ENCODE results near the gene BLM. TPM values are rescaled to one million over a fixed set of nuclear protein-coding genes. Genes with fewer than 3 reads are reported as not detected.
A peak's percentile ranks its signal among the peaks of the same experiment; 100 is the strongest.

BLM gene
- 2.7 and 2.9 TPM in 2 replicates for polyA plus RNA-seq (2012; rRNA removed)
- 2.0 and 2.3 TPM in 2 replicates for polyA plus RNA-seq (2012; cell fraction: cytosol; rRNA removed)
- 2.8 and 4.2 TPM in 2 replicates for polyA plus RNA-seq (2012; cell fraction: nucleus; rRNA removed)

- POLR2A ChIA-PET: interaction anchor here (0.6 to 1.0 kb wide), 3 partner anchors 55 to 388 kb away, joined by 3 read pairs; partner anchors contain the start of gene UNC45A
- peak; percentile 97 for DNase-seq
- peak within 1 kb of the TSS; percentile 82 for H3K4me2 ChIP-seq
- under 1% methylated on average over 28 of the region's 65 CpGs for WGBS (ENCODE audit: low lambda C conversion rate)
- no peaks in the 10 kb centered on the region for H3K9me2 ChIP-seq
- H3K79me2 ChIP-seq (ENCODE audit: insufficient read depth): peaks cover 42% of the 10 kb centered on the region
- no peaks in the 10 kb centered on the region for H3K27me3 ChIP-seq (ENCODE audit: insufficient read depth)
- H3K36me3 ChIP-seq (replicated peaks in 1 of 2; ENCODE audit: control insufficient read depth in 1 of 2, insufficient read depth in 2 of 2, low read length in 1 of 2): no peaks in the 10 kb centered on the region
- CTCF ChIA-PET: interaction anchor here (1.4 to 2.1 kb wide), 4 partner anchors 69 to 216 kb away, joined by 3 to 9 read pairs (median 8); partner anchors contain the start of gene HDDC3
- no peaks in the 10 kb centered on the region for H3K9me3 ChIP-seq
- H2AFZ ChIP-seq (ENCODE audit: low read depth): peak within 1 kb of the TSS; percentile 98
- H3K4me1 ChIP-seq (ENCODE audit: control insufficient read depth in 1 of 2, insufficient read depth in 2 of 2, low read depth in 1 of 2, low read length in 1 of 2): peaks cover 6 to 9% of the 10 kb centered on the region in 2 experiments; a peak in 3 of 4 replicates
- H3K9ac ChIP-seq: peak within 1 kb of the TSS; percentile 81
- peak within 1 kb of the TSS; percentile 71 to 81 for H3K4me3 ChIP-seq (ENCODE audit: low read depth in 2 of 2, low read length in 1 of 2)
- H3K27ac ChIP-seq (ENCODE audit: low read depth in 2 of 2, low read length in 1 of 2): peak within 1 kb of the TSS; percentile 84 to 85
- H3F3A ChIP-seq (replicated peaks; ENCODE audit: insufficient read depth): peaks cover 12% of the 10 kb centered on the region
- no peaks in the 10 kb centered on the region for H4K20me1 ChIP-seq (ENCODE audit: insufficient read depth)
- no peak for TF ChIP-seq GATA2 (CRISPR knock-in tag; IDR thresholded peaks at IDR 0.05)
- TF ChIP-seq TCF12 (IDR thresholded peaks at IDR 0.05): no peak
- TF ChIP-seq CHD2 (IDR thresholded peaks at IDR 0.05; ENCODE audit: low read length, partially characterized antibody): peak; percentile 76
- TF ChIP-seq REST (IDR thresholded peaks at IDR 0.05; ENCODE audit: low read depth, low read length): no peak
- TF ChIP-seq, protein P1, sequence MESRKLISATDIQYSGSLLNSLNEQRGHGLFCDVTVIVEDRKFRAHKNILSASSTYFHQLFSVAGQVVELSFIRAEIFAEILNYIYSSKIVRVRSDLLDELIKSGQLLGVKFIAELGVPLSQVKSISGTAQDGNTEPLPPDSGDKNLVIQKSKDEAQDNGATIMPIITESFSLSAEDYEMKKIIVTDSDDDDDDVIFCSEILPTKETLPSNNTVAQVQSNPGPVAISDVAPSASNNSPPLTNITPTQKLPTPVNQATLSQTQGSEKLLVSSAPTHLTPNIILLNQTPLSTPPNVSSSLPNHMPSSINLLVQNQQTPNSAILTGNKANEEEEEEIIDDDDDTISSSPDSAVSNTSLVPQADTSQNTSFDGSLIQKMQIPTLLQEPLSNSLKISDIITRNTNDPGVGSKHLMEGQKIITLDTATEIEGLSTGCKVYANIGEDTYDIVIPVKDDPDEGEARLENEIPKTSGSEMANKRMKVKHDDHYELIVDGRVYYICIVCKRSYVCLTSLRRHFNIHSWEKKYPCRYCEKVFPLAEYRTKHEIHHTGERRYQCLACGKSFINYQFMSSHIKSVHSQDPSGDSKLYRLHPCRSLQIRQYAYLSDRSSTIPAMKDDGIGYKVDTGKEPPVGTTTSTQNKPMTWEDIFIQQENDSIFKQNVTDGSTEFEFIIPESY (IDR thresholded peaks at IDR 0.05; ENCODE audit: borderline replicate concordance, low read depth): no peak
- TF ChIP-seq RFX5 (IDR thresholded peaks at IDR 0.05; ENCODE audit: low read length): 0 out of 2 replicates have a peak, but pooled peaks have one; percentile 74
- no peak for TF ChIP-seq EZH2phosphoT487 (IDR thresholded peaks at IDR 0.05; ENCODE audit: borderline replicate concordance, low read depth)
- TF ChIP-seq RCOR1 (IDR thresholded peaks at IDR 0.05; ENCODE audit: low read length): no peak
- no peak for TF ChIP-seq MEF2A (IDR thresholded peaks at IDR 0.05; ENCODE audit: borderline replicate concordance, low read depth)
- no peak for TF ChIP-seq PBX3 (IDR thresholded peaks at IDR 0.05)
- peak; percentile 50; the same call in 1 of the 2 replicates for TF ChIP-seq NFIC (IDR thresholded peaks at IDR 0.05; ENCODE audit: borderline replicate concordance)
- no peak; the same call in 1 of the 2 replicates for TF ChIP-seq ELF1 (IDR thresholded peaks at IDR 0.05)
- no peak for TF ChIP-seq FOXJ3 (CRISPR knock-in tag; IDR thresholded peaks at IDR 0.05)
- no peak for TF ChIP-seq FOXM1 (IDR thresholded peaks at IDR 0.05; ENCODE audit: low read depth)
- no peak for TF ChIP-seq SMC3 (IDR thresholded peaks at IDR 0.05; ENCODE audit: low read depth, low read length)
- no peak for TF ChIP-seq YY1 (IDR thresholded peaks at IDR 0.05; ENCODE audit: low read depth)
- TF ChIP-seq FOSL2 (IDR thresholded peaks at IDR 0.05; ENCODE audit: borderline replicate concordance, low read depth): no peak
- TF ChIP-seq, protein P2, sequence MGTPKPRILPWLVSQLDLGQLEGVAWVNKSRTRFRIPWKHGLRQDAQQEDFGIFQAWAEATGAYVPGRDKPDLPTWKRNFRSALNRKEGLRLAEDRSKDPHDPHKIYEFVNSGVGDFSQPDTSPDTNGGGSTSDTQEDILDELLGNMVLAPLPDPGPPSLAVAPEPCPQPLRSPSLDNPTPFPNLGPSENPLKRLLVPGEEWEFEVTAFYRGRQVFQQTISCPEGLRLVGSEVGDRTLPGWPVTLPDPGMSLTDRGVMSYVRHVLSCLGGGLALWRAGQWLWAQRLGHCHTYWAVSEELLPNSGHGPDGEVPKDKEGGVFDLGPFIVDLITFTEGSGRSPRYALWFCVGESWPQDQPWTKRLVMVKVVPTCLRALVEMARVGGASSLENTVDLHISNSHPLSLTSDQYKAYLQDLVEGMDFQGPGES (IDR thresholded peaks at IDR 0.05; ENCODE audit: low read depth, low read length): peak; percentile 78
- TF ChIP-seq TAF1 (IDR thresholded peaks at IDR 0.05; ENCODE audit: borderline replicate concordance, low read depth, low read length): peak; percentile 70
- TF ChIP-seq, protein P3, sequence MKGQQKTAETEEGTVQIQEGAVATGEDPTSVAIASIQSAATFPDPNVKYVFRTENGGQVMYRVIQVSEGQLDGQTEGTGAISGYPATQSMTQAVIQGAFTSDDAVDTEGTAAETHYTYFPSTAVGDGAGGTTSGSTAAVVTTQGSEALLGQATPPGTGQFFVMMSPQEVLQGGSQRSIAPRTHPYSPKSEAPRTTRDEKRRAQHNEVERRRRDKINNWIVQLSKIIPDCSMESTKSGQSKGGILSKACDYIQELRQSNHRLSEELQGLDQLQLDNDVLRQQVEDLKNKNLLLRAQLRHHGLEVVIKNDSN (IDR thresholded peaks at IDR 0.05; ENCODE audit: borderline replicate concordance, low read depth): peak; percentile 82; the same call in 1 of the 2 replicates
- TF ChIP-seq TEAD4 (IDR thresholded peaks at IDR 0.05; ENCODE audit: borderline replicate concordance, insufficient read depth): no peak
- no peak for TF ChIP-seq RAD21 (IDR thresholded peaks at IDR 0.05; ENCODE audit: low read length)
These were observed at the start of gene BLM for GRCh38 chr15:90716976-90717821. TSS of gene BLM (plus strand) at chr15:90717346. CDS start at chr15:90747393, 30,047 bp downstream.

Measured in SK-N-SH (cell line).